ENCODE data around the gene ALPL. TPM values are rescaled to one million over a fixed set of nuclear protein-coding genes. Genes with fewer than 3 reads are reported as not detected.

ALPL gene
- total RNA-seq, 1 donor from 2014 or later = 20.3 TPM

DNA sequence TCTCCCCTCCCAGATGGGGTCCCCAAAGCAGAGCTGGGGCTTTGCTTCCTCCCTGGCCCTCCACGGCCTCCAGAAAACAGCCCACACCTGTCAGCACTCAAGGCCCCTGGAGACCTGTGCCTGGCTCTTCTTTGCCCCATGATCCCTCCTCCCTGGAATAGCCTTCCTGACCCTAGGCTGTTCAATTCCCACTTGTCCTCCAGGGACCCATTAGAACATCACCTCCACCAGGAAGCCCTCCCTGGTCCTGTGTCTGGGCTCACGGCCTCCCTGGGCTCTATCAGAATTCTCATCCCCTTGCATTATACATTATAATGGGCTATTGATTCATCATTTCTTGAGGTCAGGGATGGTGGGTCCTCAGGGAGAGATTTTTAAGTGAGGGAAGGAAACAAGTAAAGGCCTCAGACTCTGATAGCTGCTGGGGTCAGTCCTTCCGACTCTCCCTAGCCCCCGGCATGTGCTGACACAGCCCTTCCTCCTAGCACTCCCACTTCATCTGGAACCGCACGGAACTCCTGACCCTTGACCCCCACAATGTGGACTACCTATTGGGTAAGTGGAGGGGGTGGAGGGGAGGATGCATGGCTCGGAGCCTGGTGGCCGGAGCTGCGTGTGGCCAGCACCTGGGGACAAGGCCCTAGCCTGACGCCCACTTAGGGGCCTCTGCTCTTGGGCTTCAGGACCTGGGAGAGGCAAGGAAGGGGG, 60.8 kb downstream of the ALPL start:
- intact Hi-C loops (cut with DNase I) = loop anchor here (5.0 kb wide), 2 partner anchors 87 to 338 kb away; no protein-coding TSS in a partner anchor
- DNase-seq (ENCODE audit: low spot score) = no peak

DNA sequence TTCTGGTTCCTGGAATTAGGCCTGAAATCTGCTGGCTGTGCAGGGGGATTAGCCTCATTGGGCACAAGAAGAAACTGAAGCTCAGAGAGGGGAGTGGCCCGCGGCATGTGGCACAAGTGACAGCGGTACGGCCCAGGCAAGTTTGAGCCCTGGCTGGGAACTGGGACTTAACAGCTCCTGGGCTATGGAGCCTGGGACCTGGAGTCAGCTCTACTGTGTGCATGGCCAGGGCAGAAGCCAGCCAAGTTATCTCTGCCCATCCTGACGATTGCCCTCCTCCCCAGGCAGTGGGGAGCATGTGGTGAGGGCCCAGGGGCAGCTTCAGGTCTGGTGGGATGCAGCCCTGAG, 61.3 kb downstream of the ALPL start:
- intact Hi-C loops (cut with DNase I) = loop anchor here (5.0 kb wide), 2 partner anchors 87 to 338 kb away; no protein-coding TSS in a partner anchor
- DNase-seq (ENCODE audit: low spot score) = no peak

DNA sequence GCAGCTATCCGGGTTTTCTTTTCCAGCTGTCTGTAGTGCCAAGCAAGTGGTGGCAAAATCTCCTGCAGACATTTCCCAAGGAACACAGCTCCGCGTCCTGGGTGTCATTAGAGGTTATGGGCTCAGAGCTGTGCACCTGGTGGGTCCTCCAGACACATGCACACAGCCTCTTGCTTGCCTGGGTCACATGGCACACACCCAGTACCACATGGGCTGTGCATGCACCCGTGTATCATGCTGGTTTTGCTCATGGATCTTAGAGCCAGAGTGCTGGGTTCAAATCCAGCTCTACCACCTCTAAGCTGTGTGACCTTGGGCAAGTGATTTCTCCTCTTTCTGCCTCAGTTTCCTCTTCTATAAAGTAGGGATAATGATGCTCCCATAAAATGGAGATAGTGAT, 61.7 kb downstream of the ALPL start:
- no peak for DNase-seq (ENCODE audit: low spot score)
- intact Hi-C loops (cut with DNase I) = loop anchor here (5.0 kb wide), 2 partner anchors 86 to 339 kb away; no protein-coding TSS in a partner anchor

DNA sequence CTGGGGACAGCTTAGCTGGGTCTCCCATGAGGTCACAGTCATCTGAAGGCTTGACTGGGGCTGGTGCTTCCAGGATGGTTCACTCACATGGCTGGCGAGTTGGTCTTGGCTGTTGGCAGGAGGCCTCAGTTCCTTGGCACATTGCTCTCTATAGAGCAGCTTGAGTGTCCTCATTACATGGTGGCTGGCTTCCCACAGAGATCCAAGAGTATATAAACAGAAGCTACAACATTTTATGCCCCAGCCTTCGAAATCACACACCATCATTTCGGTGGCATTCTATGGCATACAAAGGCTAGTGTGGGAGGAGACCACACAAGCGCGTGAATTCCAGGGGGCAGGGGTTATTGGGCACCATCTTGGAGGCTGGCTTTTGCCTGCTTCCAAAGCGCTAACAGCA, 63.0 kb downstream of the ALPL start:
- intact Hi-C loops (cut with DNase I) = loop anchor here (2.0 to 5.0 kb wide), 3 partner anchors 85 to 340 kb away; no protein-coding TSS in a partner anchor
- DNase-seq (ENCODE audit: low spot score) = no peak

DNA sequence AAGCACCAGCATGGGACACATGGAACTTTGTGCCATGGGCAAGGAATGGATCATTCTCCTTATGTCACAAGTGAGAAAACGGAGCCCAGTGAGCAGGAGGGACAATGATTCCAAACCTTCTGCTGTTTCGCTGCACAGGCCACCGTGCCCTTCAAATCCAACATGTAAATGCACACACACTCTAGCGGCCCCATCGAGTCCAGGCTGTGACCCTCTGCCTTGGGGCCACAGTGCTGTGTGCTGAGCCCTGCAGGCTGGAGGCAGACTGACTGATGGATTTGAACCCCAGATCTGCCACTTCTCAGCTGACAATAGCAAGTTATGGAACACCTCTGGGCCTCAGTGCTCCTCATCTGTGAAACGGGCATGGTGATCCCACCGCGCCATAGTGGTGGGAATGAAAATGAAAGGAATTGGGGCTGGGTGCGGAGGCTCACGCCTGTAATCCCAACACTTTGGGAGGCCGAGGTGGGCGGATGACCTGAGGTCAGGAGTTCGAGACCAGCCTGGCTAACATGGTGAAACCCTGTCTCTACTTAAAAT, 63.6 kb downstream of the ALPL start:
- no peak for DNase-seq (ENCODE audit: low spot score)
- intact Hi-C loops (cut with DNase I) = loop anchor here (2.0 to 5.0 kb wide), 3 partner anchors 84 to 341 kb away; no protein-coding TSS in a partner anchor

DNA sequence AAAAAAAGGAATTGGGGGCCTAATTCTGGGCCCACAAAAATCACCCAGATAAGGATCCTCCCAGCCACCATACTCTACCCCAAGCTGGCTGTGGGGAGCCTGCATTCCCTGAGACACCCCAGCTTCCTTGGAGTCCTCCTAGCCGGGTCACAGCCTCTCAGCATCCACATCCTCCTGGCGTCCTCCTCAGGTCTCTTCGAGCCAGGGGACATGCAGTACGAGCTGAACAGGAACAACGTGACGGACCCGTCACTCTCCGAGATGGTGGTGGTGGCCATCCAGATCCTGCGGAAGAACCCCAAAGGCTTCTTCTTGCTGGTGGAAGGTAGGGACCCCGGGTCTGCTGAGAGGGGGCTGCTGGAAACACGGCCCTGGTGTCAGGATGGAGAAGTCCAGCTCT, 64.3 kb downstream of the ALPL start:
- intact Hi-C loops (cut with DNase I) = loop anchor here (2.0 to 5.0 kb wide), 3 partner anchors 84 to 341 kb away; no protein-coding TSS in a partner anchor
- DNase-seq (ENCODE audit: low spot score) = no peak

DNA sequence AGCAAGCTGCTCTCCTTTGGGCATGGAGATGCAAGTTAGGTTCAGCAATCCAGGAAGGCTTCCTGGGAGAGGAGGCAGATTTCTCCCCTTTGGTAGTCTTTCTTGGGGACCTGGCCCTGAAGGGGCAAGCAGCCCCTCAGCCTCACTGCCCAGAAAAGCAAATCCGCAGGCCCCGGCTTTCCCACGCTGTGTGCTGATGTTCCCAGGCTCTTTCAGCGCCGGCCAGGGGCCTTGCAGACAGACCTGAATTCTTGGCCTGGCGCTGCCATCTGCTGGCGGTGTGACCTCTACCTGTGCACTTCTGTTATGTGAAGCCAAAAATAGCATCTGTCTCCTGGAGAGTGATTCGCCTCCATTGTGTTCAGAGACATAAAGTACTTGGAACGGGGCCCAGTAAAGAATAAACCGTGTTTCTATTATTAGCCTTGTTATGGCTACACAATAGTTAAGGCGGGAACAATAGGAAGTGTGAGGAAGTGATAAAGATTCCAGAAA, 64.8 kb downstream of the ALPL start:
- intact Hi-C loops (cut with DNase I) = loop anchor here (1.0 to 5.0 kb wide), 5 partner anchors 35 to 342 kb away; partner anchors contain the start of gene ALPL
- peak; percentile 93 for DNase-seq (ENCODE audit: low spot score)

DNA sequence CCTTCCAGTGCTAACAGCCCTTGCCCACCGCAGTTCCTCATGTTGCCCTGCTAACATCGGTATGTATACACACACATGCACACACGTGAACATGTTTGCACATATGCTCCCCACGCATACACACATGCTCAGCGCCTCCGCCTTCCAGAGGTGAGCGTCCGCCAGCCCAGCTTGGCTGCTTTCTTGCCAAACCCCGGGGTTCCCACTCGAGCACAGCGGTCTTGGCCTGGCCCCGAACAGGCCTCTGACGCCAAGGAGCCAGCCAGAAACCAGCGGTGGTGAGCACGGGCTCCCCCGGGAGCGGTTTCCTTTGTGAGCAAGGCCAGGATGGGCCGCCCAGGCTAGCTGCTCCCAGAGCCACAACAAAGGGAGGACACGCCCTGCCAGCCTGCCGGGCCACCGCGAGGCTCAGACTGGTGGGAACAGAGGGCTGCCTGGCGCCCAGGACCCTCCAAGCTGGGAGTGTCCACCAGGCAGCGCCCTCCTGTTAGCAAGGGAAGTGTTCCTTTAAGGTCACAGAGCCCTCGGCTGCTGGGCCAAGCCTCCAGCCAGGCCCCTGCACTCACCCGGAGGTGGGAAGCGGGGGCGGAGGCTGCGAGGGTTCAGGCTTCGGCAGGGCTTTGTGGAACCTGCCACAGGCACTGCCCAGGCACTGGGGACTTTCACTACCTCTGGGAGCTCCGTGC, 65.4 kb downstream of the ALPL start:
- DNase-seq (ENCODE audit: low spot score) = peak; percentile 85
- intact Hi-C loops (cut with DNase I) = loop anchor here (1.0 to 5.0 kb wide), 4 partner anchors 36 to 342 kb away; partner anchors contain the start of gene ALPL

DNA sequence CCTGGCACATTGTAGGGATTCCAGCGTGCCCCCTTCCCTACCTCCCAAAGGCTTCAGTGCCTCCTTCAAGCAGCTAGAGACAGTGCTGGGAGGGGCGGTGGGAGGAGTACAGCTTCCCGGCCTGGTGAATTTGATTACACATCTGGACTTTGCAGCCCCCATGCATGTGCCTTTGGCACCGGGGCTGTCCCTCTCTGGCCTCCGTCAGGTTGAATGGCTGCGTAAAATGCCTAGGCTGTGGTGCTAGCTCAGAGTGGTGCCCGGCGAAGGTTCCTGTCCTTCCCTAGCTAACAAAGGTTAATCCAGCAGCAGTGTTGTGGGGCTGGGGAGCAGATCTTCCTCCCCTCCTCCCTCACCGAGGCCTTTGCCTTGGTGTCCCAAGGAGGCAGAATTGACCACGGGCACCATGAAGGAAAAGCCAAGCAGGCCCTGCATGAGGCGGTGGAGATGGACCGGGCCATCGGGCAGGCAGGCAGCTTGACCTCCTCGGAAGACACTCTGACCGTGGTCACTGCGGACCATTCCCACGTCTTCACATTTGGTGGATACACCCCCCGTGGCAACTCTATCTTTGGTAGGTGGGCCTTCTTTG, 66.2 kb downstream of the ALPL start:
- intact Hi-C loops (cut with DNase I) = loop anchor here (2.0 kb wide), 1 partner anchor 37 kb away; no protein-coding TSS in a partner anchor
- DNase-seq (ENCODE audit: low spot score) = no peak

DNA sequence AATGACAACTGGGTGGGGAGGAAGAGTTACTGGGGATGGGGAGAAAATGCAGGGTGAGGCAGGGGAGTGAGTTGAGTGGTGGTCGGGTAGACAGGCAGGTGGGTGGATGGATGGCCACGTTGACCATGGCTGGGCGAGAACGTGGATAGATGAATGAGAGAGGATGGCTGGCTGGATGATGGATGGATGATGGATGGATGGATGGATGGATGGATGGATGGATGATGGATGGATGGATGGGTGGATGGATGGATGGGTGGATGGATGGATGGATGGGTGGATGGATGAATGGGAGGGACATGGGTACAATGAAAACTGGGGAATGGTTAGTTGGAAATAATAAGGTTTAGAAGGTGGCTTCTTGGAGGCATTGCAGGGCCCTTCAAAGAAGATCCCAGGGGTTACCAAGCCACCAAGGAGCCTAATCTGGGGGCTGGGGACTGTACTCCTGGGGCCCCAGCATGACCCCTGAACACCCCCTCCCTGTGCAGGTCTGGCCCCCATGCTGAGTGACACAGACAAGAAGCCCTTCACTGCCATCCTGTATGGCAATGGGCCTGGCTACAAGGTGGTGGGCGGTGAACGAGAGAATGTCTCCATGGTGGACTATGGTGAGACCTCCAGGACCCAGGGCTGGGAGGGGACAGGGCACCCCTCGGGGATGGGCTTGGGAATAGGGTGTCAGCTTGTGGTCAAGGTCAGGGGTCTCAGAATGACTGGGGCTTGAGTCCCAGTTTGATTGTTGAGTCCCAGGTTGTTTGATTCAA, 67.0 kb downstream of the ALPL start:
- DNase-seq (ENCODE audit: low spot score) = no peak
- intact Hi-C loops (cut with DNase I) = no loop called here

DNA sequence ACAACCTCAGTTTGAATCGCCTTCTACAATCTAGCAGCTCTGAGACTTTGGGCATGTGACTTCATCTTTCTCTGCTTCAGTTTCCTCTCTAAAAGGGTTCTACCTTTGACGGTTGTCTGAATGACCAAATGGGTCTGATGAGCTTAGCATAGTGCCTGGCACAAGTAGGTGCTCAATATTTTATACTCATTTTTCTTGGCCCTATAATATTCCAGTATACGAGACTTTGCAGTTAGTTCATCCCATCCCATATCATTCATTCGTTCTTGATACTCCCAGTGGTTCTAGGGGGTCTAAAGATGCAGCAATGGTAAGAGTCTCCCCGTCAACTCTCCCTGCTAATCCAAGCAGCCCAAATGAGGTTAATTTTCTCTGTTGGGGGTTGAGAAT, 67.6 kb downstream of the ALPL start:
- DNase-seq (ENCODE audit: low spot score) = no peak
- intact Hi-C loops (cut with DNase I) = no loop called here

DNA sequence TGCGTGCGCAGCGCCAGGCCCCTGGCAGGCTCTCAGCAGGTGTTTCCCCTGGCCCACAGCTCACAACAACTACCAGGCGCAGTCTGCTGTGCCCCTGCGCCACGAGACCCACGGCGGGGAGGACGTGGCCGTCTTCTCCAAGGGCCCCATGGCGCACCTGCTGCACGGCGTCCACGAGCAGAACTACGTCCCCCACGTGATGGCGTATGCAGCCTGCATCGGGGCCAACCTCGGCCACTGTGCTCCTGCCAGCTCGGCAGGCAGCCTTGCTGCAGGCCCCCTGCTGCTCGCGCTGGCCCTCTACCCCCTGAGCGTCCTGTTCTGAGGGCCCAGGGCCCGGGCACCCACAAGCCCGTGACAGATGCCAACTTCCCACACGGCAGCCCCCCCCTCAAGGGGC, 68.1 kb downstream of the ALPL start:
- DNase-seq (ENCODE audit: low spot score) = no peak
- intact Hi-C loops (cut with DNase I) = no loop called here

DNA sequence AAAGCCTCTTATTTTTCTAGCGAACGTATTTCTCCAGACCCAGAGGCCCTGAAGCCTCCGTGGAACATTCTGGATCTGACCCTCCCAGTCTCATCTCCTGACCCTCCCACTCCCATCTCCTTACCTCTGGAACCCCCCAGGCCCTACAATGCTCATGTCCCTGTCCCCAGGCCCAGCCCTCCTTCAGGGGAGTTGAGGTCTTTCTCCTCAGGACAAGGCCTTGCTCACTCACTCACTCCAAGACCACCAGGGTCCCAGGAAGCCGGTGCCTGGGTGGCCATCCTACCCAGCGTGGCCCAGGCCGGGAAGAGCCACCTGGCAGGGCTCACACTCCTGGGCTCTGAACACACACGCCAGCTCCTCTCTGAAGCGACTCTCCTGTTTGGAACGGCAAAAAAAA, 68.7 kb downstream of the ALPL start:
- intact Hi-C loops (cut with DNase I) = no loop called here
- no peak for DNase-seq (ENCODE audit: low spot score)

DNA sequence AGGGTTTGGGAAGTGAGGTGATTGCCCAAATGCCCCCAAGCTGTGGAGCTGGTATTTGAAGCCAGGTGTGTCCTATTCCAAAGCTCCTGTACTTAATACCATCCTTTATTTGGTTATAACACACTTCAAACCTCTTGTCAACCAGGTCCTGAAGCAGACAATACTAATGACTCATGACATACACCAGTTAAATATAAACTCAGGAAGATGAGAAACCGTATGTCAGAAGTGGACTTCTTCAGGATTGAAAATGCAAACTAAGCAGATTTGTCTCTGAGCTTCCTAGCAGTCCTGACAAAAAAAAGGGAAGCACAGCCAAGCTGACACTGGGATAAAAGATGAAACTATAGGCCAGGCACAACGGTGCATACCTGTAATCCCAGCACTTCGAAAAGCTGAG, 70.6 kb downstream of the ALPL start:
- intact Hi-C loops (cut with DNase I) = no loop called here
- no peak for DNase-seq (ENCODE audit: low spot score)

DNA sequence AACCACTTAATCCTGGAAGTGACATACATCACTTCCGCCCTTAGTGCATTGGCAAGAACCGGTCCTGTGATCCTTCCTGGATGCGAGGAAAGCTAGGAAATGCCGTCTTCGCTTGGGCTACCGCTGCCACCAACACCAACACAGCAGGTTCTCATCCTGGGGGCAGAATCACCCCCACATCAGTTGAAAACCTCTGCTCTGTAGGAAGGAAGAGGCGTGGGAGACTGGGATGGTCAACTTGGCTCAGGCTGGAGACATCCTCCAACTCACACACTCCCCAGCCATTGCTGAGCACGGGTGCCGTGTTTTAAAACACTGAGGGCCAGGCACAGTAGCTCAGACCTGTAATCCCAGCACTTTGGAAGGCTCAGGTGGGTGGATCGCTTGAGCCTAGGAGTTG, 74.9 kb downstream of the ALPL start:
- intact Hi-C loops (cut with DNase I) = no loop called here
- no peak for DNase-seq (ENCODE audit: low spot score)

DNA sequence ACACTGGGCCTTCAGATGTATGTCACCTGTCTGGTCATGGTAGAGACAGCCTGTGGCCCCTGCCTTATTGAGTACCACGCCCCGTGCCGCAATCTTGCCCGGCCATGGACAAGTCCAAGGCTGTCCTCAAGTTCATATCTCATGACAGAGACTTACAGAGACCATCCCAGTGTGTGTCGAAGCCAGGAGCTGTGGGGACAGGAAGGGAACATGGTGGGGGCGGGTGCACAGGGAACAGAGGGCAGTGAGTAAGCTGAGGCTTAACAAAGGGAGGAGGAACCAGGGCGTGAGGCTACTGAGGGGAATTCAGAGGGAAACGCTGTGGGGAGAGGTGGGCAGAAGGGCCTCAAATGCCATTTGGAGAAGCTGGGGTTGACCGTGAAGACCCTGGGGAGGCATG, 75.8 kb downstream of the ALPL start:
- intact Hi-C loops (cut with DNase I) = loop anchor here (5.0 kb wide), 2 partner anchors 78 to 323 kb away; partner anchors contain the start of gene ALPL
- no peak for DNase-seq (ENCODE audit: low spot score)

DNA sequence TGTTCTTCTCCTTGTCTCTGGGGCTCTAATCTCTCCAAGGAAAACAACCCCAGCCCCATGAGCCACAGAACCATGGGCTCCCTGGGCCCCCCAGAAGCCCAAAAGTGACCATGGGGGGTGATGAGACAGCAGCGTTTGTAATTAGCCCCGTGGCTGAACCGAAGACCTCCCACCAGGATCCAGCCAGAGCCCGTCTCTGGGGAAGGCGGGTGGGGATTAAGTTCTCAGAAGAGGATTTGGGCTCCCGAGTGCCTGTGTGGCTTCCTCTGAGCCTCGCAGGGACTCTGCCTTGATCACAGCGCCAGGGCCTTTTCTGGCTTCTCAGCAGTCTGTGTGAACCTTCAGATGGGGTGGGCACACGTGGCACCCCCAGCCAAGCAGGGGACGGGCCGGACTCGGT, 77.0 kb downstream of the ALPL start:
- DNase-seq (ENCODE audit: low spot score) = no peak

DNA sequence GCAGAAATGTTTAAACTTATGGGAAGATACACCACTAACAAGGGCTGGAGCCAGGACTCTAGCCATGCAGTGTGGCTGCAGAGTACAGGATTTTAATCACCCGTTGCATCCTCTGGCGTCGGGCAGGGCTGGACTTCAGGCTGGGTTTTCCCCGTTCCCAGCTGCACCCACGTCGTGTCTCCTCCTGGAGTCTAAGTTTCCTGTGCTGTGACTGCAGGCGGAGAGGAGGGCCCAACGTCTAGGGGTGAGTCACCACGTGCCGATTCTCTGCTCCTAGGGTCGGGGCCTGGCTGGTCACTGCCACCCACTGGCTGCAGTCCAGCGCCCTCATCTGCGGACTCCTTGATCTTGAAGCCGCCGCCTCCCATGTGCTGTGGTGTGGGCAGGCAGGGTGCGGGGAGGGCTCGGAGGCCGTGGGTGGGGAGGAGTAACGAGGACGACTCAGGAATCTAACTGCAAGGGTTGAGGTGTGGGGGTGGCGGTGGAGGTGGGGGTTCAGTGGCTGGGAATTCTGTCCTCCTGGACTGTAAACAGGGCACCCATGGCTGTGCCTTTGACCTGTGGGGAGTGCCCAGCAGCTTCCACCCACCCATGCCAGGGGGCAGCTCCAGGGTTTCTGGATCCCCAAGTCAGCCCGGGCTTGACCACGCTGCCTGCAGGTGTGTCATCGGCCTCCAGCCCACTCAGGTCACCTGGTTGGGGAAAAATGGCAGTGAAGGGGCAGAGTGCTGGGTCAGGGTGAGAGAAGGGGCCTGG, 77.8 kb downstream of the ALPL start:
- DNase-seq (ENCODE audit: low spot score) = peak; percentile 87
- intact Hi-C loops (cut with DNase I) = loop anchor here (5.0 kb wide), 2 partner anchors 80 to 325 kb away; partner anchors contain the start of gene ALPL

More for the DNA sequence above, 77.0 kb downstream of the ALPL start:
- intact Hi-C loops (cut with DNase I) = loop anchor here (5.0 kb wide), 2 partner anchors 79 to 324 kb away; partner anchors contain the start of gene ALPL
